ENCODE data around the gene KRTAP10-3. TPM values are rescaled to one million over a fixed set of nuclear protein-coding genes. Genes with fewer than 3 reads are reported as not detected.

Gene KRTAP10-3
- total RNA-seq, 1 experiment from 2014 or later, result 0.62 TPM

GRCh38 chr21:44520326-44521300 lies 38.0 kb downstream of the KRTAP10-3 start:
- intact Hi-C loops (cut with micrococcal nuclease; ENCODE audit: unreplicated experiment), result no loop called here
- ChIA-PET CTCF (no interaction called here), POLR2A (ENCODE audit: low non-redundant PET) (no interaction called here)
- Histone ChIP-seq H3K36me3 (ENCODE audit: insufficient read depth, low read length, poor library complexity, severe bottlenecking) (no peaks in the 10 kb centered on the region), H3K4me1 (ENCODE audit: insufficient read depth, low read length, poor library complexity, severe bottlenecking) (no peaks in the 10 kb centered on the region), H3K27me3 (replicated peaks; ENCODE audit: insufficient read depth, low read depth, low read length, poor library complexity) (no peaks in the 10 kb centered on the region), H3K4me3 (ENCODE audit: low read depth, low read length, poor library complexity, severe bottlenecking) (no peak overlapping the region), H3K9me3 (ENCODE audit: low read depth, low read length, poor library complexity, severe bottlenecking) (peaks cover 6% of the 10 kb centered on the region), H3K27ac (ENCODE audit: low read depth, low read length, poor library complexity, severe bottlenecking) (no peak overlapping the region)
- no TSS peak for BruUV-seq (replicated peaks)
- TF ChIP-seq CTCF (conservative IDR thresholded peaks at IDR 0.05; ENCODE audit: low read depth, low read length), result no peak
- TF ChIP-seq EZH2 (IDR thresholded peaks at IDR 0.05; ENCODE audit: borderline replicate concordance, low read depth, low read length, poor library complexity, severe bottlenecking), result no peak
- no peak for DNase-seq (ENCODE audit: low spot score)

GRCh38 chr21:44519346-44520325 lies 39.0 kb downstream of the KRTAP10-3 start:
- no peak for DNase-seq (ENCODE audit: low spot score)
- Histone ChIP-seq H3K27ac (ENCODE audit: low read depth, low read length, poor library complexity, severe bottlenecking) (no peak overlapping the region), H3K4me3 (ENCODE audit: low read depth, low read length, poor library complexity, severe bottlenecking) (no peak overlapping the region), H3K9me3 (ENCODE audit: low read depth, low read length, poor library complexity, severe bottlenecking) (peaks cover 6% of the 10 kb centered on the region), H3K4me1 (ENCODE audit: insufficient read depth, low read length, poor library complexity, severe bottlenecking) (no peaks in the 10 kb centered on the region), H3K27me3 (replicated peaks; ENCODE audit: insufficient read depth, low read depth, low read length, poor library complexity) (no peaks in the 10 kb centered on the region), H3K36me3 (ENCODE audit: insufficient read depth, low read length, poor library complexity, severe bottlenecking) (no peaks in the 10 kb centered on the region)
- ChIA-PET POLR2A (ENCODE audit: low non-redundant PET) (no interaction called here), CTCF (no interaction called here)
- BruUV-seq (replicated peaks), result no TSS peak
- intact Hi-C loops (cut with micrococcal nuclease; ENCODE audit: unreplicated experiment), result no loop called here
- TF ChIP-seq CTCF (conservative IDR thresholded peaks at IDR 0.05; ENCODE audit: low read depth, low read length) (no peak), EZH2 (IDR thresholded peaks at IDR 0.05; ENCODE audit: borderline replicate concordance, low read depth, low read length, poor library complexity, severe bottlenecking) (no peak)

- TF ChIP-seq CTCF (conservative IDR thresholded peaks at IDR 0.05; ENCODE audit: low read depth, low read length) (no peak), EZH2 (IDR thresholded peaks at IDR 0.05; ENCODE audit: borderline replicate concordance, low read depth, low read length, poor library complexity, severe bottlenecking) (no peak)
- Histone ChIP-seq H3K27me3 (replicated peaks; ENCODE audit: insufficient read depth, low read depth, low read length, poor library complexity) (no peaks in the 10 kb centered on the region), H3K36me3 (ENCODE audit: insufficient read depth, low read length, poor library complexity, severe bottlenecking) (no peaks in the 10 kb centered on the region), H3K9me3 (ENCODE audit: low read depth, low read length, poor library complexity, severe bottlenecking) (no peaks in the 10 kb centered on the region), H3K4me1 (ENCODE audit: insufficient read depth, low read length, poor library complexity, severe bottlenecking) (no peaks in the 10 kb centered on the region), H3K4me3 (ENCODE audit: low read depth, low read length, poor library complexity, severe bottlenecking) (no peak overlapping the region), H3K27ac (ENCODE audit: low read depth, low read length, poor library complexity, severe bottlenecking) (no peak overlapping the region)
- ChIA-PET POLR2A (ENCODE audit: low non-redundant PET) (no interaction called here), CTCF (no interaction called here)
- BruUV-seq (replicated peaks), result no TSS peak
- DNase-seq (ENCODE audit: low spot score), result no peak
- intact Hi-C loops (cut with micrococcal nuclease; ENCODE audit: unreplicated experiment), result no loop called here
Observed at GRCh38 chr21:44518686-44519085, 39.9 kb downstream of the KRTAP10-3 start.

All from A673 (cell line).